HepG2 (cell line): ENCODE data around the gene SYT8. TPM values are rescaled to one million over a fixed set of nuclear protein-coding genes. Genes with fewer than 3 reads are reported as not detected.
A peak's percentile ranks its signal among the peaks of the same experiment; 100 is the strongest.

Source experiments
- CEBPB ChIP-seq: IDR thresholded peaks from 2 replicates; pipeline ENCODE4 v1.6.1; 2011; ENCODE audit warnings: low read depth, low read length, improper control_type of control experiment, borderline replicate concordance
- DR1 ChIP-seq: sonication (generic); formaldehyde crosslinking; IDR thresholded peaks from 2 replicates; pipeline ENCODE4 v1.8.0; 2021; ENCODE audit warnings: mild to moderate bottlenecking, missing genetic modification reagents, inconsistent platforms
- LCORL ChIP-seq, 2 experiments: fragments of 450-650 bp in 1 of 2; sonication (generic) in 1 of 2; formaldehyde crosslinking in 1 of 2; IDR thresholded peaks; 2 replicates each; pipeline versions ENCODE4 v1.5.0 to v1.6.1; 2017 to 2020; ENCODE audit warnings: antibody characterized with exemption in 1 of 2, missing genetic modification reagents in 1 of 2
- MED13 ChIP-seq: sonication (generic); formaldehyde crosslinking; IDR thresholded peaks from 2 replicates; pipeline ENCODE4 v1.5.0; 2020; ENCODE audit warnings: missing genetic modification reagents
- NBN ChIP-seq: fragments of 450-650 bp; conservative IDR thresholded peaks from 2 replicates; pipeline ENCODE4 v1.6.1; 2017
- PCBP1 ChIP-seq: fragments of 200-400 bp; formaldehyde crosslinking; IDR thresholded peaks from 2 replicates; pipeline ENCODE4 v1.6.1; 2017; ENCODE audit warnings: mild to moderate bottlenecking, low read depth, low read length, borderline replicate concordance
- RFX5 ChIP-seq: IDR thresholded peaks from 2 replicates; pipeline ENCODE4 v1.6.1; 2011; ENCODE audit warnings: low read depth, low read length, improper control_type of control experiment
- RXRB ChIP-seq: IDR thresholded peaks from 2 replicates; pipeline ENCODE4 v1.6.1; 2016; ENCODE audit warnings: borderline replicate concordance, missing genetic modification reagents, missing compliant biosample characterization
- ZC3H13 ChIP-seq: sonication (generic); formaldehyde crosslinking; IDR thresholded peaks from 2 replicates; pipeline ENCODE4 v1.8.1; 2023; ENCODE audit warnings: mild to moderate bottlenecking, missing genetic modification reagents, moderate library complexity
- ZNF326 ChIP-seq: sonication (generic); formaldehyde crosslinking; IDR thresholded peaks from 2 replicates; pipeline ENCODE4 v1.4.0; 2020; ENCODE audit warnings: missing genetic modification reagents, borderline replicate concordance
- ZNF879 ChIP-seq: sonication (generic); formaldehyde crosslinking; IDR thresholded peaks from 2 replicates; pipeline ENCODE4 v1.8.1; 2023; ENCODE audit warnings: missing genetic modification reagents
- polyA plus RNA-seq, 8 experiments: library from polyadenylated mRNA; depleted of rRNA in 3 of 8; stranded (reverse) in 7 of 8; unstranded in 1 of 8; fragments of >200 nt; fragmentation: Illumina TruSeq in 4 of 8; extraction: Trizol in 4 of 8; gene quantifications; 2 replicates each; pipeline versions ENCODE4 v1.2.1 to v1.2.3, GENCODE V29; 2011 to 2016; ENCODE audit warnings: low read depth in 4 of 8, missing spikeins in 1 of 8, mixed read lengths in 1 of 8; ENCODE audit not compliant: insufficient read depth in 1 of 8
- total RNA-seq, 5 experiments: library from RNA; depleted of rRNA; stranded (reverse); fragments of >200 nt; fragmentation: Illumina TruSeq; extraction: Trizol; gene quantifications; 2 replicates each; pipeline ENCODE4 v1.2.3, GENCODE V29; 2016; ENCODE audit warnings: low read depth in 1 of 5
- TF ChIP-seq, protein P1 (sequence below): sonication (generic); formaldehyde crosslinking; IDR thresholded peaks from 2 replicates; pipeline ENCODE4 v1.5.1; 2020; ENCODE audit warnings: missing genetic modification reagents, mild to moderate bottlenecking, borderline replicate concordance
- TF ChIP-seq, protein P2 (sequence below): sonication (generic); formaldehyde crosslinking; IDR thresholded peaks from 2 replicates; pipeline ENCODE4 v1.8.1; 2023; ENCODE audit warnings: mild to moderate bottlenecking, missing genetic modification reagents
- TF ChIP-seq, protein P3 (sequence below): sonication (generic); formaldehyde crosslinking; IDR thresholded peaks from 2 replicates; pipeline ENCODE4 v1.5.1; 2020; ENCODE audit warnings: mild to moderate bottlenecking, missing genetic modification reagents, borderline replicate concordance
- TF ChIP-seq, protein P4 (sequence below): sonication (generic); formaldehyde crosslinking; IDR thresholded peaks from 2 replicates; pipeline ENCODE4 v1.4.0; 2020; ENCODE audit warnings: missing genetic modification reagents, borderline replicate concordance

The SYT8 gene
- total and polyA plus RNA-seq, 2 of the 13 experiments (the other 11 are each of a cell fraction or from before 2014, with no cell fraction given): 0.60 to 2.3 TPM

DNA sequence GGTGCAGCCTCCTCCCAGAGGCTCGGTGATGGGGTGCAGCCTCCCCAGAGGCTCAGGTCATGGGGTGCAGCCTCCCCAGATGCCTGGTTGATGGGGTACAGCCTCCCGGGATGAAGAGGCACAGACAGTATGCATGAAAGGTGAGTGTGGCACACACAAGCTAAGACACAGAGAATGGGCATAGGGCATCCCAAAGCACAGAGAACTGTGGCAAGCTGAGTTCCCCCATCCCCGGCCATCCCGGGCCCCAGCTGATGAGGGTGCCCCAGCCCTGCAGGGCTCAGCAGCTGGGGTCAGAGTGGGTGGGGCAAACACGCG, 4.8 kb upstream of the SYT8 start (continued):
- TF ChIP-seq, protein P1, sequence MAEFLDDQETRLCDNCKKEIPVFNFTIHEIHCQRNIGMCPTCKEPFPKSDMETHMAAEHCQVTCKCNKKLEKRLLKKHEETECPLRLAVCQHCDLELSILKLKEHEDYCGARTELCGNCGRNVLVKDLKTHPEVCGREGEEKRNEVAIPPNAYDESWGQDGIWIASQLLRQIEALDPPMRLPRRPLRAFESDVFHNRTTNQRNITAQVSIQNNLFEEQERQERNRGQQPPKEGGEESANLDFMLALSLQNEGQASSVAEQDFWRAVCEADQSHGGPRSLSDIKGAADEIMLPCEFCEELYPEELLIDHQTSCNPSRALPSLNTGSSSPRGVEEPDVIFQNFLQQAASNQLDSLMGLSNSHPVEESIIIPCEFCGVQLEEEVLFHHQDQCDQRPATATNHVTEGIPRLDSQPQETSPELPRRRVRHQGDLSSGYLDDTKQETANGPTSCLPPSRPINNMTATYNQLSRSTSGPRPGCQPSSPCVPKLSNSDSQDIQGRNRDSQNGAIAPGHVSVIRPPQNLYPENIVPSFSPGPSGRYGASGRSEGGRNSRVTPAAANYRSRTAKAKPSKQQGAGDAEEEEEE (CRISPR knock-in tag): 0 out of 2 replicates have a peak, but pooled peaks have one; percentile 8
- TF ChIP-seq NBN: no peak
- no peak for TF ChIP-seq DR1 (CRISPR knock-in tag)
- TF ChIP-seq RFX5: no peak
- TF ChIP-seq LCORL (IDR thresholded peaks at IDR 0.05): no peak
- TF ChIP-seq LCORL (CRISPR knock-in tag; IDR thresholded peaks at IDR 0.05): no peak
- TF ChIP-seq, protein P2, sequence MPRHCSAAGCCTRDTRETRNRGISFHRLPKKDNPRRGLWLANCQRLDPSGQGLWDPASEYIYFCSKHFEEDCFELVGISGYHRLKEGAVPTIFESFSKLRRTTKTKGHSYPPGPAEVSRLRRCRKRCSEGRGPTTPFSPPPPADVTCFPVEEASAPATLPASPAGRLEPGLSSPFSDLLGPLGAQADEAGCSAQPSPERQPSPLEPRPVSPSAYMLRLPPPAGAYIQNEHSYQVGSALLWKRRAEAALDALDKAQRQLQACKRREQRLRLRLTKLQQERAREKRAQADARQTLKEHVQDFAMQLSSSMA: no peak
- TF ChIP-seq ZNF879 (CRISPR knock-in tag): no peak
- no peak for TF ChIP-seq ZNF326
- TF ChIP-seq PCBP1: no peak
- TF ChIP-seq CEBPB: no peak
- 0 out of 2 replicates have a peak, but pooled peaks have one; percentile 10 for TF ChIP-seq ZC3H13
- TF ChIP-seq, protein P3, sequence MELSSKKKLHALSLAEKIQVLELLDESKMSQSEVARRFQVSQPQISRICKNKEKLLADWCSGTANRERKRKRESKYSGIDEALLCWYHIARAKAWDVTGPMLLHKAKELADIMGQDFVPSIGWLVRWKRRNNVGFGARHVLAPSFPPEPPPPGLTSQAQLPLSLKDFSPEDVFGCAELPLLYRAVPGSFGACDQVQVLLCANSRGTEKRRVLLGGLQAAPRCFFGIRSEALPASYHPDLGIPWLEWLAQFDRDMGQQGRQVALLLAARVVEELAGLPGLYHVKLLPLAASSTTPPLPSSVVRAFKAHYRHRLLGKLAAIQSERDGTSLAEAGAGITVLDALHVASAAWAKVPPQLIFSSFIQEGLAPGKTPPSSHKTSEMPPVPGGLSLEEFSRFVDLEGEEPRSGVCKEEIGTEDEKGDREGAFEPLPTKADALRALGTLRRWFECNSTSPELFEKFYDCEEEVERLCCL (CRISPR knock-in tag): no peak
- TF ChIP-seq, protein P4, sequence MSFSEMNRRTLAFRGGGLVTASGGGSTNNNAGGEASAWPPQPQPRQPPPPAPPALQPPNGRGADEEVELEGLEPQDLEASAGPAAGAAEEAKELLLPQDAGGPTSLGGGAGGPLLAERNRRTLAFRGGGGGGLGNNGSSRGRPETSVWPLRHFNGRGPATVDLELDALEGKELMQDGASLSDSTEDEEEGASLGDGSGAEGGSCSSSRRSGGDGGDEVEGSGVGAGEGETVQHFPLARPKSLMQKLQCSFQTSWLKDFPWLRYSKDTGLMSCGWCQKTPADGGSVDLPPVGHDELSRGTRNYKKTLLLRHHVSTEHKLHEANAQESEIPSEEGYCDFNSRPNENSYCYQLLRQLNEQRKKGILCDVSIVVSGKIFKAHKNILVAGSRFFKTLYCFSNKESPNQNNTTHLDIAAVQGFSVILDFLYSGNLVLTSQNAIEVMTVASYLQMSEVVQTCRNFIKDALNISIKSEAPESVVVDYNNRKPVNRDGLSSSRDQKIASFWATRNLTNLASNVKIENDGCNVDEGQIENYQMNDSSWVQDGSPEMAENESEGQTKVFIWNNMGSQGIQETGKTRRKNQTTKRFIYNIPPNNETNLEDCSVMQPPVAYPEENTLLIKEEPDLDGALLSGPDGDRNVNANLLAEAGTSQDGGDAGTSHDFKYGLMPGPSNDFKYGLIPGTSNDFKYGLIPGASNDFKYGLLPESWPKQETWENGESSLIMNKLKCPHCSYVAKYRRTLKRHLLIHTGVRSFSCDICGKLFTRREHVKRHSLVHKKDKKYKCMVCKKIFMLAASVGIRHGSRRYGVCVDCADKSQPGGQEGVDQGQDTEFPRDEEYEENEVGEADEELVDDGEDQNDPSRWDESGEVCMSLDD (CRISPR knock-in tag): 0 out of 2 replicates have a peak, but pooled peaks have one; percentile 47
- no peak for TF ChIP-seq RXRB (CRISPR knock-in tag)
- no peak for TF ChIP-seq MED13 (CRISPR knock-in tag)
